NCI-H2227 (cell line): Measurements from ENCODE around the gene GATC.
"Not testable (repeated sequence)": the region's sequence is repeated elsewhere in the genome, so short reads cannot be mapped to it uniquely, and the experiment has no call there.

ENCODE experiments used
- DNase-seq: peaks from one replicate; lab custom pipeline; 2025; ENCODE audit not compliant: unreplicated experiment; lab: John Stamatoyannopoulos, UW

GATC gene

DNA sequence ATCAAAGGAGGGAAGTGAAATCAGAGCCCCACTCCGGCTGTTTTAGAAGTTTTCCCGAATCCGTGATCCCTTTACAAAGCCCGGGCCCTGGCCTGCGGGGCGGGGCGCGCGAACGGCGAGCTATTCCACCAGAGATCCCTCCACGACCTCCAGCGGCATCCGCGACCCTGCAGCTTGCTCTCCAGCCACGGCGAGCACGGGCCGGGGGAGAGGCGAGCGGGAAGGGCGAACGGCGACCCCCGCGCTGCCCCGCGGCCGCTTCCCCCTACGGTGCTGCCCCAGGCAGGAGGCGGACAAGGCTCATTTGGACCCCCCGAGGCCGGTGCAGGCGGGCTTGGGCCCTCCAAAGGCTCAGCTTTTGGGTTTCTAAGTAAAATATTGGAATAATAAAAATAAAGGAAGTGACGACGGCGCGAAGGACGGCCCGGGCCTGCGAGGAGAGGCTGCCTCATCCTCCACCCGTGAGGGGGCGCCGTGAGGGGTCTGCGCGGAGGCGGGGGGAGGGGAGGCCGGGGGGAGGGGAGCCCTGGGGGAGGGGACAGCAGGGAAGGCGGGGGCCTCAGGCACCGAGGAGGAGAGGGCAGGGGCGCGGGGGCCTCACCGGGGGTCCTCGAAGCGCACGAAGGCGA lies 22.7 kb downstream of the GATC start:
- DNase-seq: peak; percentile 77

DNA sequence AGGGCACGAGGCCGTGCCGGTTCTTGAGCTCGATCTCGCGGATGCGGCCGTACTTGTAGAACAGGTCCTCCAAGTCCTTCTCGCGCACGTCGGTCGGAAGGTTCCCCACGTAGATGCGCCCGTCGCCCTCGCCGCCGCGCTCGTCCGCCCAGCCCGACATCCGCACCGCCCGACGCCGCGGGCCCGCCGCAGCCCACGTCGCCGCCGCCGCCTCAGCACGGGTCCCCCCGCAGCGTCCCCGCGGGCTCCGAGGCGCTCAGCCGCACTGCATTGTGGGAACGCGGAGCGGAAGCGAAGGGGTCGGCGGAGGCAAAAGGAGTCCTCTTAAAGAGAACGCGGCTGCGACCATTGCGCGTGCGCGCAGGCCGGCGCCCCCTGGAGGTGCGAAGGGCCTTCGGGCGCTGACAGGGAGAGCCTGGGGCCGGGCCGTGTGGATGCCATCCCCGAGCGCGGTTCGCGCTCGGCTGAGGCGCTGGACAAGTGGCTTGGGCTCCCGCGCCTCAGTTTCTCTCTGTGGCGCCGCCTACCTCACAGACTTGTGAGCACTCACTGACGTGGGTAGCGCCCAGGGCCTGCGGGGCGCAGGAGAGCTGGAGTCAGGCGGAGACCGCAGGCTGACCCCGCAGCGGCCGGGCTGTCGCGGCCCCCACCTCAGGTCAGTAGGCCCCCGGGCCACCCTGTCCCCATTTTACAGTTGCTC lies 23.4 kb downstream of the GATC start, which contains the start of gene SRSF9:
Gene SRSF9 (minus strand): TSS at position 299 of the 700 bp plus-strand sequence. CDS start 139 bp downstream, at position 160.
- DNase-seq: peak; percentile 98

DNA sequence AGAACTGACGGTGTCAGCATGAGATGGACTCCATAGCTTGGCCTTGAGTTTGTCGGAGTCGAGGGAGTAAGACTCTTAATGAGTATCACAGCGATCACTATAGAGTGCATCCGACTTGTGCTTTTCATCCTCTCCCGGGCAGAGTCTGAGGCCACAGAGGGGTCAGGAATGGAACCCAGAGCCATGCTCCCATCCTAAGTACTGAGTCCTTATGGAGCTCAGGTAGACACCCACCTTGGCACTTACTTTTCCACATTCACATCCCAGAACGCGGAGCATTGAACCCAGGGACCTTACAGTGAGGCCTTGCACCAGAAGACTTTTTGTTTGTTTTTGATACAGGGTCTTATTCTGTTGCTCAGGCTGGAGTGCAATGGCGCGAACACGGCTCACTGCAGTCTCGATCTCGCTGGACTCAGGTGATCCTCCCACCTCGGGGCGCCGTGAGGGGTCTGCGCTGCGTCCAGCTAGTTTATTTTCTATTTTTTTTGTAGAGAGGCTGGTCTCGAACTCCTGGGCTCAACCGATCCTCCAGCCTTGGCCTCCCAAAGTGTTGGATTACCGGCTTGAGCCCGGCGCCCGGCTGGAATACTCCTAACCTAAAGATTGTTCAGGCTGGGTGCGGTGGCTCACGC lies 24.0 kb downstream of the GATC start:
- peak; percentile 49 for DNase-seq

DNA sequence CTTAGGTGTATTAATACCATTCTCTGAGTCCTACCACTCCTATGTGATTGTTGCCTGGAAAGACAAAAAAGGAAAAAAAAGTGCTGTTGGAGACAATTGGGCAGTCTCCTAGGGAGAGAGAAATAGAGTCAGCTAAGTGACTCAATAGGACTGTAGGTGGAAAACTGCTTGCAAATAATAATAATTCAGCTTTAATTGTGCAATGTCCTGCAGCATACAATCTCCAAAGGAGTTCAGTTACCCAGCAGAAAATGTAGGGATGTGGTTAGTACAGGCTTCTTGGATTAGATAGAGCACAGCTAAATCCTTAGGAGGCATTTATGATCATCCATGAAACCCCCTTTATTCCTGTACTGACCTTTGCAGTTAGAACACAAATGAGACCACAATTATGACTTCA lies 26.3 kb downstream of the GATC start:
- no peak for DNase-seq

DNA sequence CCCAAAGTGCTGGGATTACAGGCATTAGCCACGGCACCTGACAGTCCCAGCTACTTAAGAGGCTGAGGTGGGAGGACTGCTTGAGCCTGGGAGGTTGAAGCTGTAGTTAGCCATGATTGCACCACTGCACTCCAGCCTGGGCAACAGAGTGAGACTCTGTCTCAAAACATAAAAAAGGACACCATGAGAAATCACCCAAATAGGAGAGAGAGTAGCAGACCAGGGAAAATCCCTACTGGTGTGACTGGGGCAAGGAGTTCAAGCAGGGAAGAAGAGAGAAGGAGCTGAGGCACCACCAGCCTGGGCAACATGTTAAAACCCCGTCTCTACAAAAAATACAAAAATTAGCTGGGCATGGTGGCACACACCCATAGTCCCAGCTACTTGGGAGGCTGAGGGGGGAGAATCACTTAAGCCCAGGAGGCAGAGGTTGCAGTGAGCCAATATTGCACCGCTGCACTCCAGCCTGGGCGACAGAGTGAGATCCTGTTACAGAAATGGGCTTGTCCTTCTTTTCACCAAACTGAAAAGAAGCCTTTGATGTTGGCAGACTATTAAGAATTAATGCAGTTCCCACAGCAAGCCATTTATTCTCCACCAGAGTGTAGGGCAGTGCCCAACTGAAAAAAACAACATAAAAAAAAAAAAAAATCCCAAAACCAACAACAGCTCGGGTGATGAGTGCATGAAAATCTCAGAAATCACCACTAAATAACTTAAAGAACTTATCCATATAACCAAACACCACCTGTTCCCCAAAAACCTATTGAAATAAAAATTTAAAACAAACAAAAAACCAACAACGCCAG lies 27.8 kb downstream of the GATC start:
- DNase-seq: no peak

DNA sequence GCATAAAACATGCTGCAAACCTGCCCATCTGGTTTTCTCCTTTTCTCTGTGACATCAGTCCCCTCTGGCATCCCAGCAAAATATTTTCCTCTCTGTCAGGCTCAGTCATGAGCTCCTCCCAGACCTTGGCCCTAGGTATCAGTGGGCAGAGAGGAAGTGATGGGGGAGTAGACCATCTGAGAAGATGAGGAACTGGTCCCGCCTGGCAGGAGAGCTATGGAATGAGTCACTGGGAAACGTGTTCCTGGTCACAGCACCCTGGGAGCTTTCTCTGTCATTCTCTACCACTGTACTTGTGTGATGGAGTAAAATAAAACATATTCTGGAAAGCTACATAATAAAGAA lies 28.3 kb downstream of the GATC start:
- DNase-seq: no peak

DNA sequence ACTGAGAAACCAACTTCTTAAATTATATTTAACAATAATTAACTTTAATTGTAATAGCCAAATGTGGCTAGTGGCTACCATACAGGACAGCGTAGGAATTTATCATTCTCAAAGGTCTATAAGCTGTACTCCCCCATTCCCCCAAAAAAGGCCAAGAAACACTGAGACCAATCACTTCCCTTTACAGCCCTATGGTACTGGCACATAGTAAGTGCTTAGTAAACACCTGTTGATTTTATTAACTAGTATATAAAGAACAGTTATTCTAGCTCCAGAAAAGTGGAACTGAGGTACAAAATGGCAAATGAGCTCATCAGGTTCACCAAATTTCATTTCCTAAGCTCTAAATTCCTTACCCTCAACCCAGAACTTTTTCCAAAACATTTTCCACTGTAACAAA lies 29.4 kb downstream of the GATC start:
- no peak for DNase-seq

DNA sequence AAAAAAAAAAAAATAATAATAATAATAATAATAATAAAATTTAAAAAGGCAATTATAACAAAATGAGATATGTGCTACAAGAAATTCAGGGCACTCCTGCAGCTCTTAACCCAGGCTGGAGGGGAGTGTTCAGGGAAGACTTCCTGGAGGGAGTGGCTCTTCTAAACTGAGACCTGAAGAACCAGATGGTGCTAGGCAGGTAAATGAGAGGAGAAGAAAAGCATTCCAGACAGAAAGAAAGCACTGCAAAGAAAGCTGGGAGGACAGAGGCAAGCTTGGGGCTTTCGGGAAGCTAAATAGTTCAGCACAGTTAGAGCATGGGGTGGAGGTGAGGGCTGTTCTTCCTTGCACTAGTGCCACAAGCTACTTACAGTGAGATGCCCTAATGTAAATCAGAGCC lies 33.2 kb downstream of the GATC start:
- no peak for DNase-seq

DNA sequence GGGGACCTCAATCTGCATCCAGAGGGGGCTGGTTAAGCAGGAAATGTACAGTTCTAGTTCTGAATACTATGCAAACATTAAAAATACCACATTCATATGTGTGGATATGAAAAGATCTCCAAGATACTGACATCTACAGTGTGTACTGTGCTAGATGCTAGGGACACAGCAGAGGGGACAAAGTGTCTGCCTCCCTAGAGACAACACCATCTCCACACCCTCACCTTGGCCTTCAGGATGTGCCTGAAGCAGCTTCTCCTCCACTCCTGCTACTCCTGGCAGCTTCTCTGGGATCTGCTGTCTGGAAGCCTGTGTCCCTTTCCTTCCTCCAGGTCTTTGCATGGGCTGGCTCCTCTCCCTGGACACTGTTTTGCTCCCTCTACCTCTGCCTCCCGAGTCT lies 34.0 kb downstream of the GATC start:
- no peak for DNase-seq

DNA sequence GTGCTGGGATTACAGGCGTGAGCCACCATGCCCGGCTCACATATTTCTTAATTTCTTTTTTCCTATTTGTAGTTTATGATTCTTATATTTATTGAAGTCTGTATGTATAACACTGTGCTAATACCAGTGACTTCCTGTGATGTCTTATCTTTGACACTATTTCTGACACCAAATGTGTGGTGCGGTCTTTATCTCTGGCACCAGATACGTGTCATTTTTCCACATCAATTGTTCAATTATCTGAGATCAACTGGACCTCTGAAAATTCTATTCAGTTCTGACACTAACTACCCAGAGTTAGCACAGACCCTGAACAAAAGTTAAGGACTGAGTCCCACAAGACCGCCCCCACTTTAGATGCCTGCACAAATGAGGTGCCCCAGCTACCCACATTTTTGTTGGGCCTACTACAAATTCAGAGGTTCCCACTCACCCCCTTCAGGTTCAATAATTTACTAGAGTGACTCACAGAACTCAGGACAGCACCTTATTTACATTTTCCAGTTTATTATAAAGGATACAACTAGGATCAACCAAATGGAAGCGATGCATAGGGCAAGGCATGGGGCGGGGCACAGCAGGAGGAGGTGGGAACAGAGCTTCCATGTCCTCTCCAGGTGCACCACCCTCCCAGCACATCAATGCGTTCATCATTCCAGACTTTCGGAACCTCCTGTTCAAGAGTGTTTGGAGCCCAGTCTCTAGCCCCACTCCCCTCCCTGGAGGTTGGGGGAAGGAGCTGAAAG lies 35.0 kb downstream of the GATC start:
- DNase-seq: no peak

DNA sequence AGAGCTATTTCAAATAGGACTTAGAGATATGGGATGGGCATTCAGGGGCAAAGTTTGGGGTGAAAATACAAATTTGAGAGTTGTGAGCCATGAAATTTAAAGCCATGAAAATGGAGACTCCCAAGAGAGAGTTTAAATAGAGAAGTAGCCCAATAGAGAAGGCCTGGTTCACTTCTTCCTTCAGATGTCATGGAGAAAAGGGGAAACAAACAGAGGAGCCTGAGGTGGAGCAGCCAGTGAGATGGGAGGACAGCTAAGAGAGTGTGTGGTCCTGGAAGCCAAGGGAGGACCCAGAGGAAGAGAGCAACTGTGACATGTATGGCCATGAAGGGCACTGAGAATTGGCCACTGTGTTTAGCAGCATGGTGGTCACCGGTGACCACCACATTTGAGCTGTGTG lies 37.4 kb downstream of the GATC start:
- DNase-seq: no peak

DNA sequence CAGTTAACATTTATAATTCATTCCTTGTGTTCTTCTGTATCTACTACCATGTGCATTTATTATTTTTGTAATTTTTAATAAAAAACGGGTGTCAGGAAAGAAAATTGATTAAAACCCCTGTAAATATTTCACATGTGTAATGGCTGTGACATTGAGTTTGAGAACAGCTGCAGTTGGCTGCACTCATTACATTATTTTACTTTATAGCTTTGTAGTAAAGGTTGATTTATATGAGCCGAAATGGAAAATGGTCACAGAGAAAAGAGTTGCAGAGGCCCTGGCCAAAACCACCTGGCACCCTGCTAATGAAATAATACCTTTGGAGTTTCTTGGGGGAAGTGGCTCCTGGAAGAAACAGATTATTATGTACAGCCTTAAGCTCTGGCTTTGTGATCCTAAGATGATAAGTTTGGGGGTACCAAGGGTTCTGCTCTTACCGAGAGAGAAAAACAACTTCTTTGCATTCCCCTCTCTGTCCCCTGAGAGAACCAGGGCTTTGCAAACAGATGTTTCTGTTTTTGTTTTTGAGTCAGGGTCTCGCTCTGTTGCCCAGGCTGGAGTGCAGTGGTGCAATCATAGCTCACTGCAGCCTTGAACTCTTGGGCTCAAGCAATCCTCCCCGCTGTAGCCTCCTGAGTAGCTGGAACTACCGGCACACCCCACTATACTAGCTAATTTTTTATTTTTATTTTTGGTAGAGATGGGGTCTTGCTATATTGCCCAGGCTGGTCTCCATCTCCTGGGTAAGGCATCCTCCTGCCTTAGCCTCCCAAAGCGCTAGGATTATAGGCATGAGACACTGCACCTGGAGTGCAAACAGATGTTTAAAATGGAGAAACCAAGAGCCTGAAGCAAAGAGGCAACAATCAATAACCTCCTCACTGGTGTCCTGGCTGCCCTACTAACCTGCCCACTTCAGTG lies 40.0 kb downstream of the GATC start:
- no peak for DNase-seq

DNA sequence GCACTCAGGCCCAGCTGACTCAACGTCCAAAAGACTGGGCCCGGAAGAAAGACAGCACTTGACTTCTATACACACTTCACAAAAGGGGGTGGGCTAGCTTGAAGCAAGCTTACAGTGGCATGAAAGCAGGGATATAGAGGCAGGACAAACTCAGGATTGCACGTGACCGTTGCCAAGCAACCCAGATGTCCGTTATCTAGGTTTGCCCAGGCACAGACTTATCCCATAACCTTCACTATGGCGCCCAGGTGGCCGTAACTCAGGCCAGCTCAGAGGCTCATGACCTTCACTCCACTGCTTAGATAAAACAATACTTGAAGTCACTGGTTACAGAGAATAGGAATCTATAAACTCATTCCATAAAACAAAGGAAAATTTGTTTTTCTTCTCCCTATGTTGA lies 41.3 kb downstream of the GATC start:
- not testable (repeated sequence) for DNase-seq

DNA sequence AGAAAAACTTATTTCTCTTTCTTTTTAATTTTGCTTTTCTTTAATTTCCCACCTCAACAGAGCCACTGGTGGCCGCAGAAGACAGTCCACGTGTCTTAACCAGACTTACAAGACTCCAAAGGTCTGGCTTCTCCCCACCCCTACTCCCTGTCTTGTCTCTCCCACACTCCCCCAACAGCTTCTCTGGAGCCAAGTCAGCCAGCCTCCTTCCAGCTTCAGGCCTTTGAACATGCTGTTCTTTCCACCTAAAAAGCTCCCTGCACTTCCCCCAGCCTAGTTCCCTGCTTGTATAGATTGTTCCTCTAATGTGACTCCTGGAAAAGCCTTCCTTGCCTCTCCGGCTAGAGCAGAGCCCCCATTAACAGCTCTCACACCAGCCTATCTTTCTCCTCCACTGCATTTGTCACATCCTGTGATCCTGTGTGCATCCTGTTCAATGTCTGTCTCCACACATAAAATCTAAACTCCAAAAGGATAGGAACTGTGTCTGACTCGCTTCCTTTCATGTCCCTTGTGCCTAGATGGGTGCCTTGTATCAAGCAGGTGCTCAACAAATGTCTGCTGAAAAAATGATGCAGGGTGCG lies 41.9 kb downstream of the GATC start:
- no peak for DNase-seq

DNA sequence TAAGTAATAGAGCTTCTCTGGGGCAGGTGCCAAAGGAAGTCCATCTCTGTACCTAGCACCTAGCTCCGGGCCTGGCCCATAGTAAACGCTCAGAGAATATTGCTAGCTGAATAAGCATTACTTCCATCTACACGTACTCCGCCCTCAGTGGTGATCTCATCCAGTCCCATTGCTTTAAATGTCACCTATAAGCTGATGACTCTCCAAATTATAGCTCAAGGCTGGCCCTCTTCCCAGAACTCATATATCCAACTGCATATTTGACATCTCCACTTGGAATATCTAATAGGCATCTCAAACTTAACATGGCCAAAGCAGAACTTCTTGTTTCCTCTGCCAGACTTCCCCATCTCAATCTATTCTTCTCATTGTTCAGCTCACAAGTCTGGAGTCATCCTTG lies 42.8 kb downstream of the GATC start:
- no peak for DNase-seq

DNA sequence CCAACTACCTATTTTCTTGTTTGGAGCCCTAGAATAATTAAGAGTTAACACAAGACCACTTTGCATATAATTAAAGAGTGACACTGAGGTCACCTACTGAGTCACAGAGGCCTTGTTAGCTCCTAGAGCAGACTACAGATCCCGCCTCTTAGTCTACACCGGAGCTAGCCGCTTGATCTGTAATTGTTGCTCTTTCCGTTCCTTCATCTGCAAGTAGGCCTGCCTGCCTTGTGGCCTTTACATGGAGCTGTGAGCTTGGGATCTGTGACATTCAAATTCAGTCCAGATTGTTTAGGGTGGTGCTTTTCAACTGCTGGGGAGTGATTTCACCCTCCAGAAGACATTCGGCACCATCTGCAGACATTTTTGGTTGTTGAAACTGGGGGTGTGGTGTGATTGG lies 44.1 kb downstream of the GATC start:
- no peak for DNase-seq

DNA sequence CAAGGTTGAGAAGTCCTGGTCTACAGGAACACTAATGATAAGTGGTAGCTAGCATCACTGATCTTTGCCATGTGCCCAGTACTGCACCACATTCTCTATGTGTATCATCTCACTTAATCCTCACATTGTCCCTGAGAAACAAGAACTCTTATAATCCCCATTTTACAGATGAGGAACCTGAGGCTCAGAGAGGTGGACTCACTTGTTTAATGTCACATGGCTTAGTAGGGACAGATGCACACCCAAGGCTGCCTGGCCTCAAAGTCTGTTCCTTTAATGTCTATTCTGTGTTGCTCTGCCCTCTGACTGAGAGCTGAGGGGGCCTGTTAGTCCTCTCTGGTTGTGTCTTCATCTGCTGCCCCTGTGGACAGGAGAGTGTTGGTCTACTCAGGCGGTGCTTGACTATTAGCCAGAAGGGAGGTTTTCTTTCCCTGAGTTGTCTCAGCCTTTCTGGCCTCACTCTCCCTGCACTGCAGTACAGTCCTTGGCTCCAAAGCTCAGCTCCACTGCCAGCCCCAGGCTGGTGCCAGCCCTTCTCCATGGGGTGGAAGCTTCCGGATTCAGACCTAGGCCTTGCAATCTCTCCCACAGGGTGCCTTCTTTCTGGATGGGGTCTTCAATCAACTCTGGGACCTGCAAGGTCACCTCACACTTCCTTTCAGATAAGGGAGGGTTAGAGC lies 44.7 kb downstream of the GATC start:
- no peak for DNase-seq

DNA sequence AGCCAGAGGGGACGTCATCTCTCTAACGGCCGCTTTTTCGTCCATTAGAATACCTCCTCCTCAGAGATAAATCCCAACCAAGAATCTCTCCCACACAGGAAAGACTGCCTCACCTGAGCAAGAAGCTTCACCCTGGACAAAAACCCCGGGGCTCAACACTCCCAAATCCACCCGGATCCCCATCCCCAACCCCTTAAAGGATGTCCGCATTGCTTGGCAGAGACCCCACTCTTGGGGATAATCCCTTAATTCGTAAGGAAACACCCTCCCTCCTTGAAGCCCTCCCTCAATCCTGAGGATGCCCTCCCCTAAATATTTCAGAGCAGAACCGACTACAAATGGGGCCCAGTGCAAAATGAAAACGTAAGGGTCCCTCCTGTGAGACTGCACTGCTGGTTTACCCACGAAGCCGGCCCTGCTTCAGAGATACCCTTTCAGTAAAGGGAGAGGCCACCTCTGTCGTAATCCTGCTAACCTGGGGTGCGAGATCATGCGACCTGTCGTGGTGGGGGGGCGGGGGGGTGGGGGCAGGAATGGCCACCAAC lies 49.0 kb downstream of the GATC start:
- no peak for DNase-seq
